ENCODE measurements around the gene ANKRD33B. TPM values are rescaled to one million over a fixed set of nuclear protein-coding genes. Genes with fewer than 3 reads are reported as not detected.
"Not testable (repeated sequence)": the region's sequence is repeated elsewhere in the genome, so short reads cannot be mapped to it uniquely, and the experiment has no call there.

Gene ANKRD33B
- total RNA-seq, 1 experiment from 2014 or later, result 6.9 TPM

DNA sequence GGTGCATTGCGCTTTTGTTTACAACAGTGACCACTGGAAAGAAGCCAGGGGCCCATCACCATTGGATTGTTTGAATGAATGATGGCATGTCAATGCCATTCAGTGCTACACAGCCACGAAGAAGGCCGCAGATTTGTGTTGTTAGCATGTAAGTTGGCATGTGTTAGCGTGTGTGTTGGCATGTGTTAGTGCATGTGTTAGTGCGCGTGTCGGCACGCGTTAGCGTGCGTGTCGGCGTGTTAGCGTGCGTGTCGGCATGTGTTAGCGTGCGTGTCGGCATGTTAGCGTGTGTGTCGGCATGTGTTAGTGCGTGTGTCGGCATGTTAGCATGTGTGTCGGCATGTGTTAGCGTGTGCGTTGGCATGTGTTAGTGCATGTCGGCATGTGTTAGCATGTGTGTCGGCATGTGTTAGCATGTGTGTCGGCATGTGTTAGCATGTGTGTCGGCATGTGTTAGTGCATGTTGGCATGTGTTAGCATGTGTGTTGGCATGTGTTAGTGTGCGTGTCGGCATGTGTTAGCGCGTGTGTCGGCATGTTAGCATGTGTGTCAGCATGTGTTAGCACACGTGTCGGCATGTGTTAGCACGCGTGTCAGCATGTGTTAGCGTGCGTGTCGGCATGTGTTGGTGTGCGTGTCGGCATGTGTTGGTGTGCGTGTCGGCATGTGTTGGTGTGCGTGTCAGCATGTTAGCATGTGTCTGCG lies 15.3 kb upstream of the ANKRD33B start:
- Histone ChIP-seq H2BK20ac (ENCODE audit: low read depth, low read length, poor library complexity, severe bottlenecking) (no peak overlapping the region), H2AK5ac (ENCODE audit: insufficient read length, low read length) (no peak overlapping the region), H3K23me2 (ENCODE audit: insufficient read length, low read depth, low read length, poor library complexity, severe bottlenecking) (no peaks in the 10 kb centered on the region), H3K18ac (ENCODE audit: insufficient read length, low read depth, low read length) (peak overlapping the region; percentile 1), H2BK15ac (ENCODE audit: low read depth, low read length) (no peak overlapping the region), H3K27me3 (ENCODE audit: insufficient read depth, low read length) (no peaks in the 10 kb centered on the region), H3K4me1 (ENCODE audit: insufficient read depth, low read length) (peaks cover 13% of the 10 kb centered on the region; the same call in 1 of the 2 replicates), H3K23ac (ENCODE audit: insufficient read length, low read depth, low read length) (no peak overlapping the region), H3K27ac (ENCODE audit: insufficient read length, low read depth, low read length) (no peak overlapping the region), H3K56ac (ENCODE audit: insufficient read length, low read depth, low read length) (no peak overlapping the region), H3K14ac (ENCODE audit: insufficient read depth, low read length) (no peak overlapping the region), H4K8ac (replicated peaks; ENCODE audit: insufficient read length, low read depth, low read length) (peak overlapping the region; percentile 4), H2BK5ac (ENCODE audit: insufficient read length, low read length) (no peak overlapping the region), H2BK120ac (ENCODE audit: low read depth, low read length, poor library complexity, severe bottlenecking) (no peak overlapping the region), H3K9me3 (ENCODE audit: control insufficient read depth, low read depth, low read length) (no peaks in the 10 kb centered on the region), H4K91ac (ENCODE audit: insufficient read length, low read depth, low read length) (no peak overlapping the region), H3K4me2 (ENCODE audit: insufficient read depth, insufficient read length, low read length) (no peak overlapping the region), H3T11ph (ENCODE audit: low read length) (no peak overlapping the region), H2BK12ac (ENCODE audit: insufficient read length, low read depth, low read length) (no peak overlapping the region), H3K79me2 (ENCODE audit: insufficient read depth, low read length) (no peaks in the 10 kb centered on the region), H3K79me1 (ENCODE audit: insufficient read depth, low read depth, low read length, poor library complexity, severe bottlenecking) (no peaks in the 10 kb centered on the region), H3K4ac (ENCODE audit: low read depth, low read length) (no peak overlapping the region), H4K20me1 (ENCODE audit: control insufficient read depth, insufficient read depth, insufficient read length) (peaks cover 4% of the 10 kb centered on the region), H2AFZ (ENCODE audit: low read length) (no peak overlapping the region), H4K5ac (ENCODE audit: insufficient read length, low read depth, low read length) (no peak overlapping the region), H3K9ac (ENCODE audit: extremely low read depth, insufficient read length, low read length) (no peak overlapping the region)
- no peak for DNase-seq
- 100% methylated on average over 11 of the region's 48 CpGs for WGBS (ENCODE audit: extremely low coverage, insufficient read length, low lambda C conversion rate)
- H3K36me3 Mint-ChIP-seq (ENCODE audit: insufficient read depth in 1 of 3, low read depth in 3 of 3), result no peaks in the 10 kb centered on the region; a peak in 1 of 7 replicates
- H3K9me3 Mint-ChIP-seq, result peaks cover 5 to 11% of the 10 kb centered on the region in 2 experiments; a peak in 4 of 5 replicates
- H3K4me3 Mint-ChIP-seq, result no peak overlapping the region
- H3K27me3 Mint-ChIP-seq (ENCODE audit: low read depth), result peaks cover 6% of the 10 kb centered on the region
- peaks cover 33 to 38% of the 10 kb centered on the region in 2 experiments for H3K4me1 Mint-ChIP-seq
- no peak for TF ChIP-seq CTCF (conservative IDR thresholded peaks at IDR 0.05)
- peak overlapping the region; percentile 36 to 90 (median 77); a peak in 4 of 7 replicates for H3K27ac Mint-ChIP-seq

DNA sequence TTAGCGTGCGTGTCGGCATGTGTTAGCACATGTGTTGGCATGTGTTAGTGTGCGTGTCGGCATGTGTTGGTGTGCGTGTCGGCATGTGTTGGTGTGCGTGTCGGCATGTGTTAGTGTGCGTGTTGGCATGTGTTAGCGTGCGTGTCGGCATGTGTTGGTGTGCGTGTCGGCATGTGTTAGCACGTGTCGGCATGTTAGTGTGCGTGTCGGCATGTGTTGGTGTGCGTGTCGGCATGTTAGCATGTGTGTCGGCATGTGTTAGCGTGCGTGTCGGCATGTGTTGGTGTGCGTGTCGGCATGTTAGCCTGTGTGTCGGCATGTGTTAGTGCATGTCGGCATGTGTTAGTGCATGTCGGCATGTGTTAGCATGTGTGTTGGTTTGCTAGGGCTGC lies 14.8 kb upstream of the ANKRD33B start:
- H3K56ac ChIP-seq (ENCODE audit: insufficient read length, low read depth, low read length); H2AFZ ChIP-seq (ENCODE audit: low read length); H3K23me2 ChIP-seq (ENCODE audit: insufficient read length, low read depth, low read length, poor library complexity, severe bottlenecking); H3K4me3 Mint-ChIP-seq; DNase-seq; H2BK120ac ChIP-seq (ENCODE audit: low read depth, low read length, poor library complexity, severe bottlenecking); H3K4ac ChIP-seq (ENCODE audit: low read depth, low read length); H2AK5ac ChIP-seq (ENCODE audit: insufficient read length, low read length); H3K27ac ChIP-seq (ENCODE audit: insufficient read length, low read depth, low read length); H3K9ac ChIP-seq (ENCODE audit: extremely low read depth, insufficient read length, low read length); H2BK5ac ChIP-seq (ENCODE audit: insufficient read length, low read length); H2BK20ac ChIP-seq (ENCODE audit: low read depth, low read length, poor library complexity, severe bottlenecking); H3K36me3 Mint-ChIP-seq (ENCODE audit: insufficient read depth in 1 of 3, low read depth in 3 of 3); H3K4me2 ChIP-seq (ENCODE audit: insufficient read depth, insufficient read length, low read length); H4K91ac ChIP-seq (ENCODE audit: insufficient read length, low read depth, low read length); H3K9me3 ChIP-seq (ENCODE audit: control insufficient read depth, low read depth, low read length); H3K27me3 ChIP-seq (ENCODE audit: insufficient read depth, low read length); H2BK15ac ChIP-seq (ENCODE audit: low read depth, low read length); H3K79me1 ChIP-seq (ENCODE audit: insufficient read depth, low read depth, low read length, poor library complexity, severe bottlenecking); H2BK12ac ChIP-seq (ENCODE audit: insufficient read length, low read depth, low read length); H3K23ac ChIP-seq (ENCODE audit: insufficient read length, low read depth, low read length); H4K20me1 ChIP-seq (ENCODE audit: control insufficient read depth, insufficient read depth, insufficient read length); H3K14ac ChIP-seq (ENCODE audit: insufficient read depth, low read length); H4K5ac ChIP-seq (ENCODE audit: insufficient read length, low read depth, low read length); H3K79me2 ChIP-seq (ENCODE audit: insufficient read depth, low read length); H3K27me3 Mint-ChIP-seq (ENCODE audit: low read depth); H3T11ph ChIP-seq (ENCODE audit: low read length): not testable (repeated sequence)
- peaks cover 37 to 38% of the 10 kb centered on the region in 2 experiments for H3K4me1 Mint-ChIP-seq
- WGBS (ENCODE audit: extremely low coverage, insufficient read length, low lambda C conversion rate), result no CpG with 5 or more reads among the region's 30 CpGs
- peaks cover 5 to 11% of the 10 kb centered on the region in 2 experiments; a peak in 4 of 5 replicates for H3K9me3 Mint-ChIP-seq
- Histone ChIP-seq H3K4me1 (ENCODE audit: insufficient read depth, low read length) (peaks cover 13% of the 10 kb centered on the region; the same call in 1 of the 2 replicates), H3K18ac (ENCODE audit: insufficient read length, low read depth, low read length) (peak overlapping the region; percentile 5), H4K8ac (replicated peaks; ENCODE audit: insufficient read length, low read depth, low read length) (peak overlapping the region; percentile 4)
- H3K27ac Mint-ChIP-seq, result peak overlapping the region in 2 of 3 experiments; percentile 34 to 36; a peak in 2 of 7 replicates
